Right lobe of liver (tissue), 6 donors: ENCODE results near the gene SERPING1. TPM values are rescaled to one million over a fixed set of nuclear protein-coding genes. Genes with fewer than 3 reads are reported as not detected.

Source experiments
- ATAC-seq, 4 donors: fragments of 200-7000 bp; cut with Tn5 transposase; one replicate each; pipeline ENCODE4 v1.9.1; 2020; ENCODE audit warnings: mild to moderate bottlenecking in 4 of 4, moderate library complexity in 4 of 4
- DNase-seq, 3 donors: peaks; one replicate each; pipeline ENCODE4 v3.0.0-alpha.2; 2020
- H3K27ac ChIP-seq, 3 donors: fragments of 200-600 bp; one replicate each; pipeline ENCODE4 v1.8.0; 2022
- H3K27me3 ChIP-seq, 2 donors: fragments of 200-600 bp; one replicate each; pipeline ENCODE4 v1.8.0; 2022
- H3K36me3 ChIP-seq, 4 donors: fragments of 200-600 bp; sonication (generic) in 1 of 4; one replicate each; pipeline versions ENCODE4 v1.5.1 to v1.8.0; 2017 to 2022; ENCODE audit warnings: control low read depth in 1 of 4
- H3K4me1 ChIP-seq, 4 donors: fragments of 200-600 bp; sonication (generic) in 1 of 4; one replicate each; pipeline versions ENCODE4 v1.5.1 to v1.8.0; 2017 to 2022; ENCODE audit warnings: control low read depth in 1 of 4
- H3K4me3 ChIP-seq, 3 donors: fragments of 200-600 bp; one replicate each; pipeline ENCODE4 v1.8.0; 2022
- H3K9me3 ChIP-seq, 4 donors: fragments of 200-600 bp; sonication (generic) in 1 of 4; one replicate each; pipeline versions ENCODE4 v1.5.1 to v1.8.0; 2017 to 2022; ENCODE audit warnings: control low read depth in 1 of 4
- CTCF ChIP-seq, 4 donors: fragments of 200-600 bp in 3 of 4; fragments of 450-650 bp in 1 of 4; IDR thresholded peaks; one replicate each; pipeline versions ENCODE4 v1.5.1 to v1.8.0; 2016 to 2022; ENCODE audit warnings: antibody characterized with exemption in 4 of 4, mild to moderate bottlenecking in 2 of 4
- POLR2A ChIP-seq: fragments of 450-650 bp; IDR thresholded peaks from one replicate; pipeline ENCODE4 v1.6.1; 2017; ENCODE audit warnings: antibody characterized with exemption, mild to moderate bottlenecking
- WGBS: methylation state at CpG from one replicate; pipeline ENCODE4 v1.1.6; 2018; ENCODE audit warnings: low coverage, low lambda C conversion rate; ENCODE audit not compliant: insufficient coverage; ENCODE audit errors: missing lambda C conversion rate; 5-methylcytosine and 5-hydroxymethylcytosine counted together
- intact Hi-C, 2 donors: fragments of 100-400 bp; cut with DNase I; formaldehyde crosslinking; loops; one replicate each; pipeline versions ENCODE4 v1.11.2 to v1.14.1; 2022
- total RNA-seq, 6 experiments: library from RNA; depleted of rRNA in 2 of 6; stranded (reverse); fragments of >200 nt in 2 of 6; fragmentation: NEBNext Ultra II Directional in 3 of 6; extraction: Animal tissue kit (Norgen Biotek cat#: 25700) in 3 of 6; gene quantifications; one replicate each; pipeline versions ENCODE4 v1.1.0 to v1.2.4, GENCODE V29; 2016 to 2023
- donor health status: DM: no; HTN: yes; CAD: no.
- donor health status: DM: no; HTN: no; CAD: no.
- donor health status: DM: no; HTN: no; CAD: no.
- donor health status: DM: no; HTN: yes; CAD: no.
- donor health status: DM: no; HTN: yes; CAD: no.

The SERPING1 gene
- total RNA-seq, 6 experiments from 2014 or later: 1,903 to 2,571 (median 2,194) TPM

- H3K4me3 ChIP-seq: no peak overlapping the region
- 36% methylated on average over 5 of the region's 7 CpGs for WGBS
- H3K9me3 ChIP-seq: no peaks in the 10 kb centered on the region
- intact Hi-C loops: loop anchor here (5.0 to 10.0 kb wide), 3 partner anchors 74 to 296 kb away; partner anchors contain the start of genes RTN4RL2 (in 1 of the 2) and UBE2L6 (in 1 of the 2)
- peaks cover 0 to 2% of the 10 kb centered on the region in 2 donors for H3K27me3 ChIP-seq
- TF ChIP-seq CTCF (IDR thresholded peaks at IDR 0.05) (peak; percentile 46 to 57 (median 55)), POLR2A (no peak)
- peaks cover 0 to 33% (median 8%) of the 10 kb centered on the region in 4 donors for H3K4me1 ChIP-seq
- DNase-seq (peak in 1 of 3 donors; percentile 51), ATAC-seq (peak; percentile 51 to 65 (median 61))
- no peaks in the 10 kb centered on the region for H3K36me3 ChIP-seq
- peak overlapping the region in 1 of 3 donors; percentile 53 for H3K27ac ChIP-seq
Observed at GRCh38 chr11:57641011-57641807, 43.7 kb downstream of the SERPING1 start.

- no peak overlapping the region for H3K27ac ChIP-seq
- no peak overlapping the region for H3K4me3 ChIP-seq
- intact Hi-C loops: loop anchor here (5.0 to 10.0 kb wide), 3 partner anchors 77 to 299 kb away; partner anchors contain the start of genes RTN4RL2 (in 1 of the 2) and UBE2L6 (in 1 of the 2)
- peaks cover 0 to 38% (median 8%) of the 10 kb centered on the region in 4 donors for H3K4me1 ChIP-seq
- DNase-seq (no peak), ATAC-seq (no peak)
- TF ChIP-seq CTCF (IDR thresholded peaks at IDR 0.05) (no peak), POLR2A (no peak)
- H3K9me3 ChIP-seq: no peaks in the 10 kb centered on the region
- WGBS: 65% methylated on average over 3 of the region's 3 CpGs
- peaks cover 0 to 11% of the 10 kb centered on the region in 2 donors for H3K27me3 ChIP-seq
- no peaks in the 10 kb centered on the region for H3K36me3 ChIP-seq
Observed at GRCh38 chr11:57643802-57644201, 46.3 kb downstream of the SERPING1 start.

GRCh38 chr11:57644748-57645688 is 47.5 kb downstream of the SERPING1 start:
- peaks cover 0 to 29% (median under 1%) of the 10 kb centered on the region in 4 donors for H3K4me1 ChIP-seq
- H3K9me3 ChIP-seq: no peaks in the 10 kb centered on the region
- ATAC-seq: peak; percentile 63 to 80 (median 79)

More at GRCh38 chr11:57644748-57645688, 47.5 kb downstream of the SERPING1 start:
- intact Hi-C loops: loop anchor here (5.0 to 10.0 kb wide), 3 partner anchors 78 to 300 kb away; partner anchors contain the start of genes RTN4RL2 (in 1 of the 2) and UBE2L6 (in 1 of the 2)
- peak; percentile 71 to 84 (median 76) for DNase-seq
- 9% methylated on average over 15 of the region's 17 CpGs for WGBS
- peaks cover 0 to 11% of the 10 kb centered on the region in 2 donors for H3K27me3 ChIP-seq
- TF ChIP-seq POLR2A (no peak), CTCF (IDR thresholded peaks at IDR 0.05) (peak; percentile 75 to 88 (median 84))
- H3K27ac ChIP-seq: no peak overlapping the region
- H3K36me3 ChIP-seq: no peaks in the 10 kb centered on the region
- H3K4me3 ChIP-seq: no peak overlapping the region
